ENCODE data around the gene PTPRT.

Gene PTPRT

DNA sequence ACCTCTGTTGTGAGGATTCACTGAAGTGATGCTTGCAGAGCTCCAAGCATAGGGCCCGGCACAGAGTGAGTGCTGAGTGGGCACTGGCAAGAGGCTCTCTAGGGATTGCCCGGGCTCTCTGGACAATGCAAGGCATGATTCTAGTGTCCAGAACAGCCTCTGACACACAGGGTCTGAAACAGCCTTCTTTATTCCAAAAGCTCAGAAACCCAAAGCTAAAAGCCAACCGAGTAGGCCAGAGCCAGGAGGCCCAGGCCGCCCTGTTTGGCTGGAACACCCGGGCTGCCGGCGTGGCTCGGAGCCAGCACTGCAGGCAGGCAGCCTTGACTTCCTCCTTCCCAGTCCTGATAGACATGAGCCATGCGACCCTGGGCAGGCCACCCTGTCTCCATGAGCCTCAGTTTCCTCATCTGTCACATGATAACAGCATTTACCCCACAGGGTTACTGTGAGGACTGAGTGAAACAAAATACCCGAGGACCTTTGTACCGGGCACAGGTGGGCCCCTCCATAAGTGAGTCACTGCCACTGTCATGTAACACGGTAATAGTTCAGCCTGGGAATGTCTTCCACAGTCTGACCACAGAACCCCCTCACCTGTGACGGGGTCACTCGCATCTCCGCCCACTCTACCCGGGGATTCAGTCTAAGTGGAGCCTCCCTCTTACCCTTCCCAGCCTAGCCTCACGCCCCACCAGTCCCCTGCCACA, 51.5 kb downstream of the PTPRT start:
- Histone ChIP-seq H3K27ac (ENCODE audit: low read length, poor library complexity, severe bottlenecking) (no peak overlapping the region), H4K91ac (ENCODE audit: low read length) (no peak overlapping the region), H3K4me1 (ENCODE audit: control insufficient read depth, insufficient read depth, low read depth, low read length) (no peaks in the 10 kb centered on the region), H3K4ac (ENCODE audit: low read depth in 1 of 2, low read length in 2 of 2) (no peak overlapping the region), H2AFZ (ENCODE audit: low read depth, low read length) (no peak overlapping the region), H3K14ac (ENCODE audit: low read length in 2 of 2) (no peak overlapping the region), H2BK120ac (ENCODE audit: low read depth, low read length) (no peak overlapping the region), H3K4me2 (ENCODE audit: low read length, poor library complexity, severe bottlenecking) (no peak overlapping the region), H2BK15ac (ENCODE audit: low read depth, poor library complexity, severe bottlenecking) (no peak overlapping the region), H3K27me3 (ENCODE audit: control insufficient read depth in 1 of 2, insufficient read depth in 1 of 2, low read length in 2 of 2) (no peaks in the 10 kb centered on the region), H3K4me3 (ENCODE audit: insufficient read depth in 1 of 2, low read depth in 1 of 2, low read length in 2 of 2) (no peak overlapping the region), H2BK5ac (ENCODE audit: low read depth, low read length, poor library complexity, severe bottlenecking) (no peak overlapping the region), H3K9ac (ENCODE audit: low read length) (no peak overlapping the region), H2AK5ac (ENCODE audit: low read length, severe bottlenecking) (no peak overlapping the region), H3K79me1 (replicated peaks; ENCODE audit: low read length, poor library complexity, severe bottlenecking) (no peaks in the 10 kb centered on the region), H3K36me3 (ENCODE audit: control insufficient read depth in 1 of 2, insufficient read depth in 2 of 2, low read depth in 1 of 2, low read length in 2 of 2) (no peaks in the 10 kb centered on the region), H4K8ac (ENCODE audit: low read length) (no peak overlapping the region), H3K23ac (ENCODE audit: low read length in 2 of 2) (no peak overlapping the region), H3K9me3 (ENCODE audit: control insufficient read depth, low read length) (no peaks in the 10 kb centered on the region), H3K18ac (ENCODE audit: low read depth in 1 of 2, low read length in 2 of 2) (no peak overlapping the region), H2BK12ac (ENCODE audit: low read length in 2 of 2) (no peak overlapping the region)
- DNase-seq = no peak
- 85% methylated on average over 17 of the region's 17 CpGs for WGBS

DNA sequence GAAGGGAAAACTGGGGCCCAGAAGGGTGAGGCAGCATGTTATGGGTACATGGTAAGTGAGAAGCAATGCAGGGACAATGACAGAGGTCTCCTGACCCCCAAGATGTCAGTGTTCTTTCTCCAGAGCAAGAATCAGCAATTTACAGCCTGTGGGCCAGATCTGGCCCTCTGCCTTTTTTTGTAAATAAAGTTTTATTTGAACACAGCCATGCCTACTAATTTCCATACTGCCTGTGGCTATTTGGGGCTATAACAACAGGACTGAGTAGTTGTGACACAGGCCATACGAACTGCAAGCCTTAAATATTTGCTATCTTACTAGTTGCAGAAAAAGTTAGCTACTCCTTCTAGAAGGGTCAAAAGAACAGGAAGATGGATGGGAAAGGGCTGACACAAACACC, 52.5 kb downstream of the PTPRT start:
- H2BK12ac ChIP-seq (ENCODE audit: low read length in 2 of 2) = no peak overlapping the region
- H3K9me3 ChIP-seq (ENCODE audit: control insufficient read depth, low read length) = no peaks in the 10 kb centered on the region

DNA sequence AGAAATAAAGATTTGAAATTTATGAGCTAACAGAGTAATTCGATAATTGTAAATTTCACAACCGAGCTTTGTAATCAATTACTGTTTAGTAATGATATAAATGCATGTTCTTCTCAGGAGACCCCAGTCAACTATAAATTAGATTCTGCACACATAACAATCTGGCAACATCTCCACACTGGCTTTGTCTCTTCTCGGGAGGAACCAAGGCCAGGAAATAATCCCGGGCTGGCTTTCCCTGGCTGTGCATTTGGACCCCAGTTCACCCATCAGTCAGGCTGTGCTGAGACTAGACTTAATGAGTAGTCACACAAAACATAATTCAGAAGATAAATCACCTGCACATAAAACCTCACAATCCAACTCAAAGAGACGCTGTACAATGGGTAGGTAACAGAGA, 65.5 kb downstream of the PTPRT start:
- no peak overlapping the region for H2AK5ac ChIP-seq (ENCODE audit: low read length, severe bottlenecking)
- H3K27me3 ChIP-seq (ENCODE audit: control insufficient read depth in 1 of 2, insufficient read depth in 1 of 2, low read length in 2 of 2) = no peaks in the 10 kb centered on the region
- H3K27ac ChIP-seq (ENCODE audit: low read length, poor library complexity, severe bottlenecking) = no peak overlapping the region
- no peaks in the 10 kb centered on the region for H3K79me1 ChIP-seq (replicated peaks; ENCODE audit: low read length, poor library complexity, severe bottlenecking)
- H4K91ac ChIP-seq (ENCODE audit: low read length) = no peak overlapping the region
- no peaks in the 10 kb centered on the region for H3K4me1 ChIP-seq (ENCODE audit: control insufficient read depth, insufficient read depth, low read depth, low read length)
- WGBS = 81% methylated on average over 3 of the region's 5 CpGs
- H3K36me3 ChIP-seq (ENCODE audit: control insufficient read depth in 1 of 2, insufficient read depth in 2 of 2, low read depth in 1 of 2, low read length in 2 of 2) = no peaks in the 10 kb centered on the region
- no peak overlapping the region for H3K9ac ChIP-seq (ENCODE audit: low read length)
- H3K9me3 ChIP-seq (ENCODE audit: control insufficient read depth, low read length) = no peaks in the 10 kb centered on the region
- no peak overlapping the region for H2BK120ac ChIP-seq (ENCODE audit: low read depth, low read length)
- H3K18ac ChIP-seq (ENCODE audit: low read depth in 1 of 2, low read length in 2 of 2) = no peak overlapping the region
- H3K4me2 ChIP-seq (ENCODE audit: low read length, poor library complexity, severe bottlenecking) = no peak overlapping the region
- no peak overlapping the region for H4K8ac ChIP-seq (ENCODE audit: low read length)
- H2BK5ac ChIP-seq (ENCODE audit: low read depth, low read length, poor library complexity, severe bottlenecking) = no peak overlapping the region
- H2BK15ac ChIP-seq (ENCODE audit: low read depth, poor library complexity, severe bottlenecking) = no peak overlapping the region
- H3K4ac ChIP-seq (ENCODE audit: low read depth in 1 of 2, low read length in 2 of 2) = no peak overlapping the region
- DNase-seq = no peak
- H3K4me3 ChIP-seq (ENCODE audit: insufficient read depth in 1 of 2, low read depth in 1 of 2, low read length in 2 of 2) = no peak overlapping the region
- H3K14ac ChIP-seq (ENCODE audit: low read length in 2 of 2) = no peak overlapping the region
- H2AFZ ChIP-seq (ENCODE audit: low read depth, low read length) = no peak overlapping the region
- no peak overlapping the region for H2BK12ac ChIP-seq (ENCODE audit: low read length in 2 of 2)
- H3K23ac ChIP-seq (ENCODE audit: low read length in 2 of 2) = no peak overlapping the region

More for the DNA sequence above, 52.5 kb downstream of the PTPRT start:
- Histone ChIP-seq H3K79me1 (replicated peaks; ENCODE audit: low read length, poor library complexity, severe bottlenecking) (no peaks in the 10 kb centered on the region), H3K4ac (ENCODE audit: low read depth in 1 of 2, low read length in 2 of 2) (no peak overlapping the region), H2AK5ac (ENCODE audit: low read length, severe bottlenecking) (no peak overlapping the region), H3K27me3 (ENCODE audit: control insufficient read depth in 1 of 2, insufficient read depth in 1 of 2, low read length in 2 of 2) (no peaks in the 10 kb centered on the region), H2AFZ (ENCODE audit: low read depth, low read length) (no peak overlapping the region), H2BK5ac (ENCODE audit: low read depth, low read length, poor library complexity, severe bottlenecking) (no peak overlapping the region), H4K91ac (ENCODE audit: low read length) (no peak overlapping the region), H2BK120ac (ENCODE audit: low read depth, low read length) (no peak overlapping the region), H3K4me3 (ENCODE audit: insufficient read depth in 1 of 2, low read depth in 1 of 2, low read length in 2 of 2) (no peak overlapping the region), H3K18ac (ENCODE audit: low read depth in 1 of 2, low read length in 2 of 2) (no peak overlapping the region), H3K4me1 (ENCODE audit: control insufficient read depth, insufficient read depth, low read depth, low read length) (no peaks in the 10 kb centered on the region), H3K27ac (ENCODE audit: low read length, poor library complexity, severe bottlenecking) (no peak overlapping the region), H2BK15ac (ENCODE audit: low read depth, poor library complexity, severe bottlenecking) (no peak overlapping the region), H3K23ac (ENCODE audit: low read length in 2 of 2) (no peak overlapping the region), H3K9ac (ENCODE audit: low read length) (no peak overlapping the region), H3K36me3 (ENCODE audit: control insufficient read depth in 1 of 2, insufficient read depth in 2 of 2, low read depth in 1 of 2, low read length in 2 of 2) (no peaks in the 10 kb centered on the region), H3K4me2 (ENCODE audit: low read length, poor library complexity, severe bottlenecking) (no peak overlapping the region), H3K14ac (ENCODE audit: low read length in 2 of 2) (no peak overlapping the region), H4K8ac (ENCODE audit: low read length) (no peak overlapping the region)
- no CpG with 5 or more reads among the region's 1 CpG for WGBS
- no peak for DNase-seq

GRCh38 chr20:43123180-43123579, 66.5 kb downstream of the PTPRT start:
- H3K9ac ChIP-seq (ENCODE audit: low read length) = no peak overlapping the region
- H3K4me1 ChIP-seq (ENCODE audit: control insufficient read depth, insufficient read depth, low read depth, low read length) = no peaks in the 10 kb centered on the region
- no peaks in the 10 kb centered on the region for H3K79me1 ChIP-seq (replicated peaks; ENCODE audit: low read length, poor library complexity, severe bottlenecking)
- H3K23ac ChIP-seq (ENCODE audit: low read length in 2 of 2) = no peak overlapping the region
- no peak for DNase-seq
- H2AK5ac ChIP-seq (ENCODE audit: low read length, severe bottlenecking) = no peak overlapping the region
- no peak overlapping the region for H2BK120ac ChIP-seq (ENCODE audit: low read depth, low read length)
- no peak overlapping the region for H3K14ac ChIP-seq (ENCODE audit: low read length in 2 of 2)
- H3K36me3 ChIP-seq (ENCODE audit: control insufficient read depth in 1 of 2, insufficient read depth in 2 of 2, low read depth in 1 of 2, low read length in 2 of 2) = no peaks in the 10 kb centered on the region
- no peak overlapping the region for H3K4me3 ChIP-seq (ENCODE audit: insufficient read depth in 1 of 2, low read depth in 1 of 2, low read length in 2 of 2)
- H4K8ac ChIP-seq (ENCODE audit: low read length) = no peak overlapping the region
- H3K4ac ChIP-seq (ENCODE audit: low read depth in 1 of 2, low read length in 2 of 2) = no peak overlapping the region
- H2BK12ac ChIP-seq (ENCODE audit: low read length in 2 of 2) = no peak overlapping the region
- H3K27ac ChIP-seq (ENCODE audit: low read length, poor library complexity, severe bottlenecking) = no peak overlapping the region
- H3K4me2 ChIP-seq (ENCODE audit: low read length, poor library complexity, severe bottlenecking) = no peak overlapping the region
- no peak overlapping the region for H3K18ac ChIP-seq (ENCODE audit: low read depth in 1 of 2, low read length in 2 of 2)
- H3K27me3 ChIP-seq (ENCODE audit: control insufficient read depth in 1 of 2, insufficient read depth in 1 of 2, low read length in 2 of 2) = no peaks in the 10 kb centered on the region
- WGBS = 26% methylated on average over 2 of the region's 2 CpGs
- no peak overlapping the region for H2BK15ac ChIP-seq (ENCODE audit: low read depth, poor library complexity, severe bottlenecking)
- no peak overlapping the region for H2BK5ac ChIP-seq (ENCODE audit: low read depth, low read length, poor library complexity, severe bottlenecking)
- no peaks in the 10 kb centered on the region for H3K9me3 ChIP-seq (ENCODE audit: control insufficient read depth, low read length)
- H4K91ac ChIP-seq (ENCODE audit: low read length) = no peak overlapping the region
- no peak overlapping the region for H2AFZ ChIP-seq (ENCODE audit: low read depth, low read length)
